GM23248 (cell line): ENCODE results near the gene TPI1. TPM values are rescaled to one million over a fixed set of nuclear protein-coding genes. Genes with fewer than 3 reads are reported as not detected.
A peak's percentile ranks its signal among the peaks of the same experiment; 100 is the strongest.
"Not testable (repeated sequence)": the region's sequence is repeated elsewhere in the genome, so short reads cannot be mapped to it uniquely, and the experiment has no call there.

Experiments
- DNase-seq: peaks from one replicate; pipeline ENCODE4 v3.0.0-alpha.2; 2015
- H2AFZ ChIP-seq: fragments of 200-600 bp; sonication (generic); 2 replicates; pipeline ENCODE4 v1.6.1; 2016; ENCODE audit warnings: antibody characterized with exemption
- H3F3A ChIP-seq: fragments of 200-600 bp; sonication (generic); 2 replicates; pipeline ENCODE4 v1.6.1; 2016; ENCODE audit warnings: mild to moderate bottlenecking, antibody characterized with exemption, mixed run types; ENCODE audit not compliant: insufficient read depth
- H3K27ac ChIP-seq: fragments of 200-600 bp; sonication (generic); 2 replicates; pipeline ENCODE4 v1.5.1; 2016; ENCODE audit warnings: mild to moderate bottlenecking
- H3K27me3 ChIP-seq: fragments of 200-600 bp; sonication (generic); replicated peaks from 2 replicates; pipeline ENCODE4 v1.6.1; 2016; ENCODE audit warnings: mild to moderate bottlenecking; ENCODE audit not compliant: insufficient read depth
- H3K36me3 ChIP-seq: fragments of 200-600 bp; sonication (generic); 2 replicates; pipeline ENCODE4 v1.6.1; 2016; ENCODE audit warnings: low read depth, mild to moderate bottlenecking
- H3K4me1 ChIP-seq: fragments of 200-600 bp; sonication (generic); 2 replicates; pipeline ENCODE4 v1.6.1; 2016; ENCODE audit warnings: mild to moderate bottlenecking; ENCODE audit not compliant: insufficient read depth
- H3K4me2 ChIP-seq: fragments of 200-600 bp; sonication (generic); one replicate; pipeline ENCODE4 v1.6.1; 2016; ENCODE audit warnings: mild to moderate bottlenecking; ENCODE audit not compliant: unreplicated experiment
- H3K4me3 ChIP-seq: fragments of 200-600 bp; sonication (generic); 2 replicates; pipeline ENCODE4 v1.5.1; 2016; ENCODE audit warnings: mild to moderate bottlenecking
- H3K79me2 ChIP-seq: fragments of 200-600 bp; sonication (generic); 2 replicates; pipeline ENCODE4 v1.6.1; 2016; ENCODE audit warnings: mild to moderate bottlenecking; ENCODE audit not compliant: insufficient read depth
- H3K9ac ChIP-seq: fragments of 200-600 bp; sonication (generic); 2 replicates; pipeline ENCODE4 v1.6.1; 2016; ENCODE audit warnings: mild to moderate bottlenecking
- H3K9me2 ChIP-seq: fragments of 200-600 bp; sonication (generic); 2 replicates; pipeline ENCODE4 v1.6.1; 2016; ENCODE audit warnings: mixed run types, mild to moderate bottlenecking, moderate library complexity; ENCODE audit not compliant: insufficient read depth
- H3K9me3 ChIP-seq: fragments of 200-600 bp; sonication (generic); one replicate; pipeline ENCODE4 v1.6.1; 2017; ENCODE audit warnings: low read depth
- H4K20me1 ChIP-seq: fragments of 200-600 bp; sonication (generic); 2 replicates; pipeline ENCODE4 v1.6.0; 2016; ENCODE audit not compliant: insufficient read depth
- EZH2 ChIP-seq: fragments of 200-600 bp; sonication (generic); IDR thresholded peaks from 2 replicates; pipeline ENCODE4 v1.6.1; 2018; ENCODE audit warnings: antibody characterized with exemption, mild to moderate bottlenecking; ENCODE audit not compliant: insufficient read depth, poor library complexity, severe bottlenecking
- EZH2phosphoT487 ChIP-seq: fragments of 200-600 bp; sonication (generic); IDR thresholded peaks from 2 replicates; pipeline ENCODE4 v1.6.1; 2018; ENCODE audit warnings: antibody characterized with exemption, moderate library complexity, mild to moderate bottlenecking, low read depth; ENCODE audit not compliant: insufficient read depth
- WGBS, 2 experiments: methylation state at CpG; one replicate each; pipeline ENCODE4 v1.1.6; 2015 to 2017; ENCODE audit warnings: low lambda C conversion rate in 2 of 2, low coverage in 1 of 2; ENCODE audit errors: missing lambda C conversion rate in 2 of 2; 5-methylcytosine and 5-hydroxymethylcytosine counted together
- in situ Hi-C: fragments of 300-500 bp; cut with MboI; formaldehyde crosslinking; loops from 2 replicates; pipeline ENCODE4 v1.15.0; 2020
- polyA plus RNA-seq: library from polyadenylated mRNA; unstranded; fragments of >200 nt; fragmentation: Nextera tagmentation; extraction: Ambion mirVana; gene quantifications from 2 replicates; pipeline ENCODE4 v1.2.1, GENCODE V29; 2016
- total RNA-seq: library from RNA; depleted of rRNA; stranded (reverse); fragments of >200 nt; shearing (Covaris generic); gene quantifications from 2 replicates; pipeline ENCODE4 v1.2.3, GENCODE V29; 2014

Gene TPI1
- total and polyA plus RNA-seq, 2 experiments from 2014 or later: 1,799 to 1,936 TPM

GRCh38 chr12:6871052-6871957 lies 4.0 kb downstream of the TPI1 start:
- peak overlapping the region; percentile 85 for H3K9ac ChIP-seq
- H3K4me3 ChIP-seq: peak overlapping the region; percentile 81

GRCh38 chr12:6872073-6873048 lies 5.0 kb downstream of the TPI1 start:
- peak overlapping the region; percentile 93 for H3K4me2 ChIP-seq
- 5 to 6% methylated on average over 34 to 39 of the region's 40 CpGs for WGBS, 2 experiments
- no peaks in the 10 kb centered on the region; the same call in 1 of the 2 replicates for H4K20me1 ChIP-seq
- peaks cover 44% of the 10 kb centered on the region for H3K79me2 ChIP-seq
- H3K27me3 ChIP-seq: no peaks in the 10 kb centered on the region
- H3K9me2 ChIP-seq: no peaks in the 10 kb centered on the region
- H3K27ac ChIP-seq: peak overlapping the region; percentile 78
- in situ Hi-C loops: no loop called here
- no peak for TF ChIP-seq EZH2
- no peak for TF ChIP-seq EZH2phosphoT487
- peaks cover 33% of the 10 kb centered on the region for H3K4me1 ChIP-seq
- H3K9ac ChIP-seq: peak overlapping the region; percentile 85
- no peak overlapping the region for H2AFZ ChIP-seq
- H3K36me3 ChIP-seq: peaks cover 19% of the 10 kb centered on the region
- DNase-seq: peak; percentile 89
- H3K9me3 ChIP-seq: no peaks in the 10 kb centered on the region
- H3F3A ChIP-seq: peaks cover 38% of the 10 kb centered on the region
- H3K4me3 ChIP-seq: peak overlapping the region; percentile 81

More at GRCh38 chr12:6871052-6871957, 4.0 kb downstream of the TPI1 start:
- Histone ChIP-seq H3K79me2 (peaks cover 44% of the 10 kb centered on the region), H2AFZ (no peak overlapping the region), H3K36me3 (peaks cover 19% of the 10 kb centered on the region), H3K4me2 (peak overlapping the region; percentile 93), H3K9me2 (no peaks in the 10 kb centered on the region), H3F3A (peaks cover 38% of the 10 kb centered on the region), H3K27ac (peak overlapping the region; percentile 11; the same call in 1 of the 2 replicates), H3K27me3 (no peaks in the 10 kb centered on the region), H3K9me3 (no peaks in the 10 kb centered on the region), H4K20me1 (no peaks in the 10 kb centered on the region; the same call in 1 of the 2 replicates), H3K4me1 (peaks cover 39% of the 10 kb centered on the region)
- TF ChIP-seq EZH2phosphoT487 (no peak), EZH2 (no peak)
- WGBS, 2 experiments: 81% methylated on average over 12 of the region's 12 CpGs
- DNase-seq: peak; percentile 68
- in situ Hi-C loops: no loop called here

GRCh38 chr12:6873094-6874014 lies 6.0 kb downstream of the TPI1 start, which contains the start of gene SPSB2:
TSS of gene SPSB2 (minus strand) at chr12:6873303. CDS start at chr12:6872901, 402 bp downstream.
- Histone ChIP-seq H3K4me3 (peak within 1 kb of the TSS; percentile 81), H3K4me2 (peak within 1 kb of the TSS; percentile 93), H4K20me1 (no peaks in the 10 kb centered on the region; the same call in 1 of the 2 replicates), H3K27me3 (no peaks in the 10 kb centered on the region), H3K79me2 (peaks cover 34% of the 10 kb centered on the region), H3F3A (peaks cover 34% of the 10 kb centered on the region), H2AFZ (peak within 1 kb of the TSS; percentile 77), H3K27ac (peak within 1 kb of the TSS; percentile 78), H3K36me3 (peaks cover 19% of the 10 kb centered on the region), H3K9me3 (no peaks in the 10 kb centered on the region), H3K9ac (peak within 1 kb of the TSS; percentile 85), H3K4me1 (peaks cover 33% of the 10 kb centered on the region), H3K9me2 (no peaks in the 10 kb centered on the region)
- WGBS, 2 experiments: 1 to 2% methylated on average over 40 to 60 of the region's 66 CpGs
- TF ChIP-seq EZH2phosphoT487 (no peak), EZH2 (no peak)
- in situ Hi-C loops: no loop called here
- DNase-seq: peak; percentile 99

- Histone ChIP-seq H2AFZ (peak overlapping the region; percentile 77), H3F3A (peaks cover 28% of the 10 kb centered on the region), H3K4me1 (peaks cover 29% of the 10 kb centered on the region), H3K36me3 (peaks cover 19% of the 10 kb centered on the region), H3K79me2 (peaks cover 28% of the 10 kb centered on the region), H3K4me3 (peak overlapping the region; percentile 81), H3K4me2 (peak overlapping the region; percentile 93), H3K27ac (peak overlapping the region; percentile 78), H3K9ac (peak overlapping the region; percentile 85)
- WGBS, 2 experiments: 30 to 31% methylated on average over 9 of the region's 9 CpGs
- DNase-seq, in situ Hi-C loops, H4K20me1 ChIP-seq, H3K27me3 ChIP-seq, H3K9me2 ChIP-seq, H3K9me3 ChIP-seq: not testable (repeated sequence)
These were observed 6.7 kb downstream of the TPI1 start for GRCh38 chr12:6874015-6874368.

- H3K36me3 ChIP-seq, H3K4me2 ChIP-seq, H3K9me2 ChIP-seq, H3K79me2 ChIP-seq, H3K27me3 ChIP-seq, in situ Hi-C loops, H3K27ac ChIP-seq, H3K4me1 ChIP-seq, H3K9ac ChIP-seq, H3K9me3 ChIP-seq, H3F3A ChIP-seq, H3K4me3 ChIP-seq, DNase-seq, H4K20me1 ChIP-seq, H2AFZ ChIP-seq: not testable (repeated sequence)
- 96 to 98% methylated on average over 11 of the region's 11 CpGs for WGBS, 2 experiments
These were observed 12.5 kb downstream of the TPI1 start for GRCh38 chr12:6879824-6880223.
